Stomach (tissue), 4 donors: Measurements from ENCODE around the gene CXCR3.

ENCODE experiments used
- CTCF ChIP-seq, 7 experiments: fragments of 450-650 bp in 4 of 7; fragments of 200-600 bp in 3 of 7; sonication (generic) in 3 of 7; IDR thresholded peaks; one replicate each; pipeline ENCODE4 v1.5.1; 2016 to 2019; ENCODE audit warnings: antibody characterized with exemption in 7 of 7, control low read depth in 2 of 7, mild to moderate bottlenecking in 1 of 7
- EP300 ChIP-seq: sonication (generic); formaldehyde crosslinking; IDR thresholded peaks from one replicate; pipeline ENCODE4 v1.6.1; 2017; ENCODE audit warnings: antibody characterized with exemption
- POLR2A ChIP-seq, 4 donors: fragments of 450-650 bp; IDR thresholded peaks; one replicate each; pipeline ENCODE4 v1.6.1; 2016; ENCODE audit warnings: antibody characterized with exemption in 4 of 4, control low read depth in 2 of 4, mild to moderate bottlenecking in 1 of 4, moderate library complexity in 1 of 4
- POLR2AphosphoS5 ChIP-seq, 3 donors: sonication (generic); formaldehyde crosslinking; IDR thresholded peaks; one replicate each; pipeline ENCODE4 v1.6.1; 2016; ENCODE audit warnings: antibody characterized with exemption in 3 of 3

- TF ChIP-seq POLR2AphosphoS5 (IDR thresholded peaks at IDR 0.05) (no peak), EP300 (no peak), CTCF (IDR thresholded peaks at IDR 0.05) (no peak), POLR2A (IDR thresholded peaks at IDR 0.05) (no peak)
Observed at GRCh38 chrX:71616672-71617529, 1.4 kb downstream of the CXCR3 start.
